ENCODE results near the gene ZNF280B. TPM values are rescaled to one million over a fixed set of nuclear protein-coding genes. Genes with fewer than 3 reads are reported as not detected.
"Not testable (repeated sequence)": the region's sequence is repeated elsewhere in the genome, so short reads cannot be mapped to it uniquely, and the experiment has no call there.

Gene ZNF280B
- polyA plus RNA-seq, 1 of the 3 experiments (the other 2 are of a cell fraction): 0.82 TPM

- no peaks in the 10 kb centered on the region for H3K9me2 ChIP-seq
- no peaks in the 10 kb centered on the region for H3K36me3 ChIP-seq (replicated peaks in 1 of 2; ENCODE audit: control insufficient read depth in 1 of 2, insufficient read depth in 2 of 2, low read length in 1 of 2)
- no peak overlapping the region for H3K4me2 ChIP-seq
- no peaks in the 10 kb centered on the region for H3K79me2 ChIP-seq (ENCODE audit: insufficient read depth)
- no peak for DNase-seq
- TF ChIP-seq YY1 (IDR thresholded peaks at IDR 0.05; ENCODE audit: low read depth) (no peak), CHD2 (IDR thresholded peaks at IDR 0.05; ENCODE audit: low read length, partially characterized antibody) (no peak)
- no peaks in the 10 kb centered on the region for H4K20me1 ChIP-seq (ENCODE audit: insufficient read depth)
- no peaks in the 10 kb centered on the region for H3K27me3 ChIP-seq (ENCODE audit: insufficient read depth)
- no peak overlapping the region for H3K27ac ChIP-seq (ENCODE audit: low read depth in 2 of 2, low read length in 1 of 2)
- ChIA-PET POLR2A (no interaction called here), CTCF (no interaction called here)
- H2AFZ ChIP-seq (ENCODE audit: low read depth): no peak overlapping the region
- no peak overlapping the region for H3K4me3 ChIP-seq (ENCODE audit: low read depth in 2 of 2, low read length in 1 of 2)
- H3K9me3 ChIP-seq: no peaks in the 10 kb centered on the region
- H3K4me1 ChIP-seq (ENCODE audit: control insufficient read depth in 1 of 2, insufficient read depth in 2 of 2, low read depth in 1 of 2, low read length in 1 of 2): no peaks in the 10 kb centered on the region
- H3K9ac ChIP-seq: no peak overlapping the region
- no peaks in the 10 kb centered on the region for H3F3A ChIP-seq (replicated peaks; ENCODE audit: insufficient read depth)
- 50% methylated on average over 1 of the region's 1 CpG for WGBS (ENCODE audit: low lambda C conversion rate)
These were observed 24.9 kb upstream of the ZNF280B start for GRCh38 chr22:22533417-22533816.

- DNase-seq; H3K27me3 ChIP-seq (ENCODE audit: insufficient read depth); H3K4me2 ChIP-seq; H2AFZ ChIP-seq (ENCODE audit: low read depth); H4K20me1 ChIP-seq (ENCODE audit: insufficient read depth); H3K4me1 ChIP-seq (ENCODE audit: control insufficient read depth in 1 of 2, insufficient read depth in 2 of 2, low read depth in 1 of 2, low read length in 1 of 2); POLR2A ChIA-PET; H3K79me2 ChIP-seq (ENCODE audit: insufficient read depth); H3K9me3 ChIP-seq; H3K27ac ChIP-seq (ENCODE audit: low read depth in 2 of 2, low read length in 1 of 2); H3K9ac ChIP-seq; H3K4me3 ChIP-seq (ENCODE audit: low read depth in 2 of 2, low read length in 1 of 2); H3K36me3 ChIP-seq (replicated peaks in 1 of 2; ENCODE audit: control insufficient read depth in 1 of 2, insufficient read depth in 2 of 2, low read length in 1 of 2); H3K9me2 ChIP-seq; H3F3A ChIP-seq (replicated peaks; ENCODE audit: insufficient read depth): not testable (repeated sequence)
- 79% methylated on average over 11 of the region's 12 CpGs for WGBS (ENCODE audit: low lambda C conversion rate)
- CTCF ChIA-PET: interaction anchor here (0.9 to 1.5 kb wide), 2 partner anchors 24 to 27 kb away, joined by 3 to 5 read pairs; partner anchors contain the start of genes PRAME and ZNF280B
These were observed 24.1 kb upstream of the ZNF280B start for GRCh38 chr22:22532547-22533071.

GRCh38 chr22:22531770-22532546 lies 23.4 kb upstream of the ZNF280B start:
- no peak overlapping the region for H3K9ac ChIP-seq
- CTCF ChIA-PET: interaction anchor here (0.9 to 1.5 kb wide), 2 partner anchors 23 to 27 kb away, joined by 3 to 5 read pairs; partner anchors contain the start of genes PRAME and ZNF280B
- no peak for TF ChIP-seq CTCF (IDR thresholded peaks at IDR 0.05)
- TF ChIP-seq, protein P1, sequence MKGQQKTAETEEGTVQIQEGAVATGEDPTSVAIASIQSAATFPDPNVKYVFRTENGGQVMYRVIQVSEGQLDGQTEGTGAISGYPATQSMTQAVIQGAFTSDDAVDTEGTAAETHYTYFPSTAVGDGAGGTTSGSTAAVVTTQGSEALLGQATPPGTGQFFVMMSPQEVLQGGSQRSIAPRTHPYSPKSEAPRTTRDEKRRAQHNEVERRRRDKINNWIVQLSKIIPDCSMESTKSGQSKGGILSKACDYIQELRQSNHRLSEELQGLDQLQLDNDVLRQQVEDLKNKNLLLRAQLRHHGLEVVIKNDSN (IDR thresholded peaks at IDR 0.05; ENCODE audit: borderline replicate concordance, low read depth): no peak
- TF ChIP-seq, protein P2, sequence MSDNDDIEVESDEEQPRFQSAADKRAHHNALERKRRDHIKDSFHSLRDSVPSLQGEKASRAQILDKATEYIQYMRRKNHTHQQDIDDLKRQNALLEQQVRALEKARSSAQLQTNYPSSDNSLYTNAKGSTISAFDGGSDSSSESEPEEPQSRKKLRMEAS (IDR thresholded peaks at IDR 0.05; ENCODE audit: low read depth): no peak
- TF ChIP-seq RAD21 (IDR thresholded peaks at IDR 0.05; ENCODE audit: low read length): no peak
- no peak for TF ChIP-seq FOSL2 (IDR thresholded peaks at IDR 0.05; ENCODE audit: borderline replicate concordance, low read depth)
- TF ChIP-seq TAF1 (IDR thresholded peaks at IDR 0.05; ENCODE audit: borderline replicate concordance, low read depth, low read length): no peak
- no peak for TF ChIP-seq EZH2phosphoT487 (IDR thresholded peaks at IDR 0.05; ENCODE audit: borderline replicate concordance, low read depth)
- TF ChIP-seq RFX5 (IDR thresholded peaks at IDR 0.05; ENCODE audit: low read length): no peak
- no peak for TF ChIP-seq TEAD4 (IDR thresholded peaks at IDR 0.05; ENCODE audit: borderline replicate concordance, insufficient read depth)
- TF ChIP-seq, protein P3, sequence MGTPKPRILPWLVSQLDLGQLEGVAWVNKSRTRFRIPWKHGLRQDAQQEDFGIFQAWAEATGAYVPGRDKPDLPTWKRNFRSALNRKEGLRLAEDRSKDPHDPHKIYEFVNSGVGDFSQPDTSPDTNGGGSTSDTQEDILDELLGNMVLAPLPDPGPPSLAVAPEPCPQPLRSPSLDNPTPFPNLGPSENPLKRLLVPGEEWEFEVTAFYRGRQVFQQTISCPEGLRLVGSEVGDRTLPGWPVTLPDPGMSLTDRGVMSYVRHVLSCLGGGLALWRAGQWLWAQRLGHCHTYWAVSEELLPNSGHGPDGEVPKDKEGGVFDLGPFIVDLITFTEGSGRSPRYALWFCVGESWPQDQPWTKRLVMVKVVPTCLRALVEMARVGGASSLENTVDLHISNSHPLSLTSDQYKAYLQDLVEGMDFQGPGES (IDR thresholded peaks at IDR 0.05; ENCODE audit: low read depth, low read length): no peak
- TF ChIP-seq POLR2AphosphoS5 (IDR thresholded peaks at IDR 0.05; ENCODE audit: low read depth, low read length): no peak
- no peak for TF ChIP-seq NFIC (IDR thresholded peaks at IDR 0.05; ENCODE audit: borderline replicate concordance)
- no peak for TF ChIP-seq PBX3 (IDR thresholded peaks at IDR 0.05)

More at GRCh38 chr22:22531770-22532546, 23.4 kb upstream of the ZNF280B start:
- Histone ChIP-seq H3K27me3 (ENCODE audit: insufficient read depth) (no peaks in the 10 kb centered on the region), H3K36me3 (replicated peaks in 1 of 2; ENCODE audit: control insufficient read depth in 1 of 2, insufficient read depth in 2 of 2, low read length in 1 of 2) (no peaks in the 10 kb centered on the region), H3K9me2 (no peaks in the 10 kb centered on the region), H2AFZ (ENCODE audit: low read depth) (no peak overlapping the region), H3K9me3 (no peaks in the 10 kb centered on the region), H4K20me1 (ENCODE audit: insufficient read depth) (no peaks in the 10 kb centered on the region), H3K4me1 (ENCODE audit: control insufficient read depth in 1 of 2, insufficient read depth in 2 of 2, low read depth in 1 of 2, low read length in 1 of 2) (no peaks in the 10 kb centered on the region), H3K79me2 (ENCODE audit: insufficient read depth) (no peaks in the 10 kb centered on the region), H3F3A (replicated peaks; ENCODE audit: insufficient read depth) (no peaks in the 10 kb centered on the region), H3K4me3 (ENCODE audit: low read depth in 2 of 2, low read length in 1 of 2) (no peak overlapping the region), H3K4me2 (no peak overlapping the region), H3K27ac (ENCODE audit: low read depth in 2 of 2, low read length in 1 of 2) (no peak overlapping the region)
- POLR2A ChIA-PET: no interaction called here
- DNase-seq: no peak
- WGBS (ENCODE audit: low lambda C conversion rate): 61% methylated on average over 7 of the region's 7 CpGs

All from SK-N-SH (cell line).